DMS 273 (cell line): ENCODE results near the gene DNAH6.
"Not testable (repeated sequence)": the region's sequence is repeated elsewhere in the genome, so short reads cannot be mapped to it uniquely, and the experiment has no call there.

ENCODE experiments used
- DNase-seq: peaks from one replicate; lab custom pipeline; 2025; ENCODE audit not compliant: unreplicated experiment; lab: John Stamatoyannopoulos, UW

Gene DNAH6

GRCh38 chr2:84858937-84859336, 342.6 kb downstream of the DNAH6 start:
- no peak for DNase-seq

- no peak for DNase-seq
These were observed 345.2 kb downstream of the DNAH6 start for GRCh38 chr2:84861539-84861938.

GRCh38 chr2:84862006-84862405, 345.7 kb downstream of the DNAH6 start:
- DNase-seq: no peak

GRCh38 chr2:84865181-84865783, 349.0 kb downstream of the DNAH6 start:
- DNase-seq: peak; percentile 55

GRCh38 chr2:84866122-84866521, 349.8 kb downstream of the DNAH6 start:
- DNase-seq: no peak

- DNase-seq: not testable (repeated sequence)
These were observed 352.0 kb downstream of the DNAH6 start for GRCh38 chr2:84868327-84868726.
